ENCODE results near the gene ALAS1. TPM values are rescaled to one million over a fixed set of nuclear protein-coding genes. Genes with fewer than 3 reads are reported as not detected.

Gene ALAS1
- total and polyA plus RNA-seq, 2 of the 13 experiments (the other 11 are each of a cell fraction or from before 2014, with no cell fraction given) = 36.0 to 43.2 TPM

DNA sequence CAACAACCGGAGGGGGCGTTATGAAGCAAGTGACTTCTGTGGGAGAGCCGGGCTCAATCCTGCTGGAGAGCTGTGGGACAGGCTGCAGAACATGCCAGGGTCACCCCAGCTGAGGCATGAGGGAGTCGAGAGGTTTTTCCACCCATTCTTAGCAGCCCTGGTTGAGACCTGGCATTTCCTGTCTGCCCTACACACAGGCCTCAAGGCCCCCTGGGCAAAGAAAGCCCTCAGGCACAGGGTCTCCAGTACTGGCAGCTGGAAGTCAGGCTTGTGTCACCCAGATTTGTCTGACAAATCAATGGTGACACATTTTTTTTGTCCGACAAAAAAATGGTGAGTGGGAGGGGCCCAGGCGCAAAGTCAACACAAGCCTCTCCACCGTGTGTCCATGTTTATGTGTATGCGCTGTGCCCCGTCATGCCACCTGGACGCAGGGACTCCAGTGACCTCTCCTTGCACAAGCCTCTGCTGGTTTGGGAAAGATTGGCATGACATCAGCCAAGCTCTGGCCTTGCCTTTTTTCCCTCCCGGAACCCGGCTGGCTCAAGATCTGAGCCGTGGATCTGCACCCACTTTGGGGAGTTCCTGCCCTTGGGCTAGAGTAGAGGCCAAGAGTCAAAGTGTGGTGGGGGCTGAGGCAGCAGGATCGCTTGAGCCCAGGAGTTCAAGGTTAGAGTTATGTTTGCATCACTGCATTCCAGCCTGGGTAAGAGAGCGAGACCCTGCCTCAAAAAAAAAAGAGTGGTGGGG is 20.8 kb upstream of the ALAS1 start (continued):
- TF ChIP-seq, protein P1, sequence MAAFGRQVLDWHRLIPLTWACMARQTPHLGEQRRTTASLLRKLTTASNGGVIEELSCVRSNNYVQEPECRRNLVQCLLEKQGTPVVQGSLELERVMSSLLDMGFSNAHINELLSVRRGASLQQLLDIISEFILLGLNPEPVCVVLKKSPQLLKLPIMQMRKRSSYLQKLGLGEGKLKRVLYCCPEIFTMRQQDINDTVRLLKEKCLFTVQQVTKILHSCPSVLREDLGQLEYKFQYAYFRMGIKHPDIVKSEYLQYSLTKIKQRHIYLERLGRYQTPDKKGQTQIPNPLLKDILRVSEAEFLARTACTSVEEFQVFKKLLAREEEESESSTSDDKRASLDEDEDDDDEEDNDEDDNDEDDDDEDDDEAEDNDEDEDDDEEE (CRISPR knock-in tag; IDR thresholded peaks at IDR 0.05) = no peak
- peak; percentile 90; the same call in 1 of the 2 replicates for TF ChIP-seq WIZ (CRISPR knock-in tag; IDR thresholded peaks at IDR 0.05)
- TF ChIP-seq SMAD1 (CRISPR knock-in tag; IDR thresholded peaks at IDR 0.05; ENCODE audit: borderline replicate concordance, low read depth) = no peak
- TF ChIP-seq RELA (CRISPR knock-in tag; IDR thresholded peaks at IDR 0.05) = no peak
- peak; percentile 60 for TF ChIP-seq HOXA5 (CRISPR knock-in tag; IDR thresholded peaks at IDR 0.05)
- TF ChIP-seq ZNF569 (CRISPR knock-in tag; IDR thresholded peaks at IDR 0.05; ENCODE audit: borderline replicate concordance) = no peak
- TF ChIP-seq TARDBP (CRISPR knock-in tag; IDR thresholded peaks at IDR 0.05) = peak; percentile 73; the same call in 1 of the 2 replicates
- no peak for TF ChIP-seq ZNF616 (CRISPR knock-in tag; IDR thresholded peaks at IDR 0.05; ENCODE audit: low read depth)
- TF ChIP-seq, protein P2, sequence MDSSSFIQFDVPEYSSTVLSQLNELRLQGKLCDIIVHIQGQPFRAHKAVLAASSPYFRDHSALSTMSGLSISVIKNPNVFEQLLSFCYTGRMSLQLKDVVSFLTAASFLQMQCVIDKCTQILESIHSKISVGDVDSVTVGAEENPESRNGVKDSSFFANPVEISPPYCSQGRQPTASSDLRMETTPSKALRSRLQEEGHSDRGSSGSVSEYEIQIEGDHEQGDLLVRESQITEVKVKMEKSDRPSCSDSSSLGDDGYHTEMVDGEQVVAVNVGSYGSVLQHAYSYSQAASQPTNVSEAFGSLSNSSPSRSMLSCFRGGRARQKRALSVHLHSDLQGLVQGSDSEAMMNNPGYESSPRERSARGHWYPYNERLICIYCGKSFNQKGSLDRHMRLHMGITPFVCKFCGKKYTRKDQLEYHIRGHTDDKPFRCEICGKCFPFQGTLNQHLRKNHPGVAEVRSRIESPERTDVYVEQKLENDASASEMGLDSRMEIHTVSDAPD (CRISPR knock-in tag; IDR thresholded peaks at IDR 0.05) = no peak
- TF ChIP-seq HNRNPH1 (optimal IDR thresholded peaks at IDR 0.05; ENCODE audit: low read depth, low read length) = no peak
- peak; percentile 76; the same call in 1 of the 2 replicates for TF ChIP-seq ZNF556 (CRISPR knock-in tag; IDR thresholded peaks at IDR 0.05; ENCODE audit: borderline replicate concordance)
- TF ChIP-seq ZNF570 (CRISPR knock-in tag; IDR thresholded peaks at IDR 0.05; ENCODE audit: borderline replicate concordance) = 0 out of 2 replicates have a peak, but pooled peaks have one; percentile 29
- TF ChIP-seq, protein P3, sequence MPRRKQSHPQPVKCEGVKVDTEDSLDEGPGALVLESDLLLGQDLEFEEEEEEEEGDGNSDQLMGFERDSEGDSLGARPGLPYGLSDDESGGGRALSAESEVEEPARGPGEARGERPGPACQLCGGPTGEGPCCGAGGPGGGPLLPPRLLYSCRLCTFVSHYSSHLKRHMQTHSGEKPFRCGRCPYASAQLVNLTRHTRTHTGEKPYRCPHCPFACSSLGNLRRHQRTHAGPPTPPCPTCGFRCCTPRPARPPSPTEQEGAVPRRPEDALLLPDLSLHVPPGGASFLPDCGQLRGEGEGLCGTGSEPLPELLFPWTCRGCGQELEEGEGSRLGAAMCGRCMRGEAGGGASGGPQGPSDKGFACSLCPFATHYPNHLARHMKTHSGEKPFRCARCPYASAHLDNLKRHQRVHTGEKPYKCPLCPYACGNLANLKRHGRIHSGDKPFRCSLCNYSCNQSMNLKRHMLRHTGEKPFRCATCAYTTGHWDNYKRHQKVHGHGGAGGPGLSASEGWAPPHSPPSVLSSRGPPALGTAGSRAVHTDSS (CRISPR knock-in tag; conservative IDR thresholded peaks at IDR 0.05) = no peak
- no peak for TF ChIP-seq RBAK (CRISPR knock-in tag; IDR thresholded peaks at IDR 0.05)
- TF ChIP-seq, protein P4, sequence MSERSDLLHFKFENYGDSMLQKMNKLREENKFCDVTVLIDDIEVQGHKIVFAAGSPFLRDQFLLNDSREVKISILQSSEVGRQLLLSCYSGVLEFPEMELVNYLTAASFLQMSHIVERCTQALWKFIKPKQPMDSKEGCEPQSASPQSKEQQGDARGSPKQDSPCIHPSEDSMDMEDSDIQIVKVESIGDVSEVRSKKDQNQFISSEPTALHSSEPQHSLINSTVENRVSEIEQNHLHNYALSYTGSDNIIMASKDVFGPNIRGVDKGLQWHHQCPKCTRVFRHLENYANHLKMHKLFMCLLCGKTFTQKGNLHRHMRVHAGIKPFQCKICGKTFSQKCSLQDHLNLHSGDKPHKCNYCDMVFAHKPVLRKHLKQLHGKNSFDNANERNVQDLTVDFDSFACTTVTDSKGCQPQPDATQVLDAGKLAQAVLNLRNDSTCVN (CRISPR knock-in tag; IDR thresholded peaks at IDR 0.05; ENCODE audit: borderline replicate concordance) = no peak
- TF ChIP-seq ZNF224 (CRISPR knock-in tag; IDR thresholded peaks at IDR 0.05) = no peak
- no peak for TF ChIP-seq ZNF775 (CRISPR knock-in tag; IDR thresholded peaks at IDR 0.05; ENCODE audit: borderline replicate concordance)
- TF ChIP-seq, protein P5, sequence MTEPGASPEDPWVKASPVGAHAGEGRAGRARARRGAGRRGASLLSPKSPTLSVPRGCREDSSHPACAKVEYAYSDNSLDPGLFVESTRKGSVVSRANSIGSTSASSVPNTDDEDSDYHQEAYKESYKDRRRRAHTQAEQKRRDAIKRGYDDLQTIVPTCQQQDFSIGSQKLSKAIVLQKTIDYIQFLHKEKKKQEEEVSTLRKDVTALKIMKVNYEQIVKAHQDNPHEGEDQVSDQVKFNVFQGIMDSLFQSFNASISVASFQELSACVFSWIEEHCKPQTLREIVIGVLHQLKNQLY (CRISPR knock-in tag; IDR thresholded peaks at IDR 0.05) = no peak; the same call in 1 of the 2 replicates
- TF ChIP-seq HMG20A (CRISPR knock-in tag; IDR thresholded peaks at IDR 0.05; ENCODE audit: borderline replicate concordance) = peak; percentile 19; the same call in 1 of the 2 replicates
- TF ChIP-seq NFKBIZ (CRISPR knock-in tag; IDR thresholded peaks at IDR 0.05) = no peak
- TF ChIP-seq, protein P6, sequence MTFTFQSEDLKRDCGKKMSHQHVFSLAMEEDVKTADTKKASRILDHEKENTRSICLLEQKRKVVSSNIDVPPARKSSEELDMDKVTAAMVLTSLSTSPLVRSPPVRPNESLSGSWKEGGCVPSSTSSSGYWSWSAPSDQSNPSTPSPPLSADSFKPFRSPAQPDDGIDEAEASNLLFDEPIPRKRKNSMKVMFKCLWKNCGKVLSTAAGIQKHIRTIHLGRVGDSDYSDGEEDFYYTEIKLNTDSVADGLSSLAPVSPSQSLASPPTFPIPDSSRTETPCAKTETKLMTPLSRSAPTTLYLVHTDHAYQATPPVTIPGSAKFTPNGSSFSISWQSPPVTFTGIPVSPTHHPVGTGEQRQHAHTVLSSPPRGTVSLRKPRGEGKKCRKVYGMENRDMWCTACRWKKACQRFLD (CRISPR knock-in tag; IDR thresholded peaks at IDR 0.05; ENCODE audit: borderline replicate concordance) = no peak
- TF ChIP-seq ZNF446 (CRISPR knock-in tag; IDR thresholded peaks at IDR 0.05) = no peak
- TF ChIP-seq ZSCAN21 (CRISPR knock-in tag; IDR thresholded peaks at IDR 0.05; ENCODE audit: borderline replicate concordance) = no peak

All from HepG2 (cell line).